ENCODE results near the gene HMOX1.

DNA sequence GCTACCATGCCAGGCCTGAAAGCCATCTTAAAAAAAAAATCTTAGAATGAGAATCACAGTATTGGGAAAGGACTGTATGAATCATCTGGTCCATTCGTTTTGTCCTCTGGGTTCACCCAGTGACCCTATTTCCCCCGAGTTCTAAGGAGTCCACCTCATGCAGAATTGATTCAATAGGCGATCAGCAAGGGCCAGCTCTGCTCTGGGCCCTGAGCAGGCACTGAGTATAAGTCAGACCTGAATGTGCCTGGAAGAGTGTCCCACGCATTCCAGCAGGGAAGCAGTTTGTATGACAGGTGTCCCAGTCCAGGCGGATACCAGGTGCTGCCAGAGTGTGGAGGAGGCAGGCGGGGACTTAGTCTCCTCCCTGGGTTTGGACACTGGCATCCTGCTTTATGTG is 883 bp upstream of the HMOX1 start:
- TF ChIP-seq EP300 (IDR thresholded peaks at IDR 0.05; ENCODE audit: borderline replicate concordance in 1 of 2, low read depth in 2 of 2, low read length in 2 of 2) (no peak), POLR2AphosphoS5 (IDR thresholded peaks at IDR 0.05; ENCODE audit: low read depth, low read length) (no peak), BCL11A (IDR thresholded peaks at IDR 0.05; ENCODE audit: low read depth in 2 of 2, low read length in 2 of 2) (no peak), BRCA1 (IDR thresholded peaks at IDR 0.05; ENCODE audit: low read depth, low read length) (no peak), JUND (IDR thresholded peaks at IDR 0.05; ENCODE audit: low read length) (no peak), TEAD4 (IDR thresholded peaks at IDR 0.05; ENCODE audit: low read depth, low read length) (no peak)
- TF ChIP-seq, protein P1, sequence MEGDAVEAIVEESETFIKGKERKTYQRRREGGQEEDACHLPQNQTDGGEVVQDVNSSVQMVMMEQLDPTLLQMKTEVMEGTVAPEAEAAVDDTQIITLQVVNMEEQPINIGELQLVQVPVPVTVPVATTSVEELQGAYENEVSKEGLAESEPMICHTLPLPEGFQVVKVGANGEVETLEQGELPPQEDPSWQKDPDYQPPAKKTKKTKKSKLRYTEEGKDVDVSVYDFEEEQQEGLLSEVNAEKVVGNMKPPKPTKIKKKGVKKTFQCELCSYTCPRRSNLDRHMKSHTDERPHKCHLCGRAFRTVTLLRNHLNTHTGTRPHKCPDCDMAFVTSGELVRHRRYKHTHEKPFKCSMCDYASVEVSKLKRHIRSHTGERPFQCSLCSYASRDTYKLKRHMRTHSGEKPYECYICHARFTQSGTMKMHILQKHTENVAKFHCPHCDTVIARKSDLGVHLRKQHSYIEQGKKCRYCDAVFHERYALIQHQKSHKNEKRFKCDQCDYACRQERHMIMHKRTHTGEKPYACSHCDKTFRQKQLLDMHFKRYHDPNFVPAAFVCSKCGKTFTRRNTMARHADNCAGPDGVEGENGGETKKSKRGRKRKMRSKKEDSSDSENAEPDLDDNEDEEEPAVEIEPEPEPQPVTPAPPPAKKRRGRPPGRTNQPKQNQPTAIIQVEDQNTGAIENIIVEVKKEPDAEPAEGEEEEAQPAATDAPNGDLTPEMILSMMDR (IDR thresholded peaks at IDR 0.05; ENCODE audit: control extremely low read depth in 1 of 3, insufficient read depth in 1 of 3, low read depth in 1 of 3, low read length in 3 of 3), result no peak
